ENCODE results near the gene EYA2.

The EYA2 gene

GRCh38 chr20:47007826-47008655 is 113.4 kb downstream of the EYA2 start:
- no peak for DNase-seq (ENCODE audit: low spot score)

- DNase-seq (ENCODE audit: low spot score): no peak
Measured at GRCh38 chr20:47008842-47009518, 114.3 kb downstream of the EYA2 start.

- no peak for DNase-seq (ENCODE audit: low spot score)
Measured at GRCh38 chr20:47009784-47010183, 115.1 kb downstream of the EYA2 start.

GRCh38 chr20:47011984-47012383 is 117.3 kb downstream of the EYA2 start:
- DNase-seq (ENCODE audit: low spot score): no peak

- DNase-seq (ENCODE audit: low spot score): no peak
Measured at GRCh38 chr20:47013606-47014005, 119.0 kb downstream of the EYA2 start.

GRCh38 chr20:47016068-47016664 is 121.5 kb downstream of the EYA2 start:
- DNase-seq (ENCODE audit: low spot score): no peak

GRCh38 chr20:47018381-47018780 is 123.7 kb downstream of the EYA2 start:
- DNase-seq (ENCODE audit: low spot score): no peak

- DNase-seq (ENCODE audit: low spot score): peak; percentile 71
Measured at GRCh38 chr20:47019121-47019824, 124.6 kb downstream of the EYA2 start.

- no peak for DNase-seq (ENCODE audit: low spot score)
Measured at GRCh38 chr20:47020231-47020630, 125.6 kb downstream of the EYA2 start.

- no peak for DNase-seq (ENCODE audit: low spot score)
Measured at GRCh38 chr20:47021850-47022249, 127.2 kb downstream of the EYA2 start.

GRCh38 chr20:47024461-47024937 is 129.9 kb downstream of the EYA2 start:
- no peak for DNase-seq (ENCODE audit: low spot score)

- no peak for DNase-seq (ENCODE audit: low spot score)
Measured at GRCh38 chr20:47027042-47027441, 132.4 kb downstream of the EYA2 start.

- no peak for DNase-seq (ENCODE audit: low spot score)
Measured at GRCh38 chr20:47027456-47027855, 132.8 kb downstream of the EYA2 start.

GRCh38 chr20:47028487-47028886 is 133.8 kb downstream of the EYA2 start:
- no peak for DNase-seq (ENCODE audit: low spot score)

- DNase-seq (ENCODE audit: low spot score): no peak
Measured at GRCh38 chr20:47029845-47030244, 135.2 kb downstream of the EYA2 start.

- DNase-seq (ENCODE audit: low spot score): no peak
Measured at GRCh38 chr20:47030271-47030810, 135.7 kb downstream of the EYA2 start.

GRCh38 chr20:47031004-47031403 is 136.4 kb downstream of the EYA2 start:
- no peak for DNase-seq (ENCODE audit: low spot score)

GRCh38 chr20:47031821-47032220 is 137.2 kb downstream of the EYA2 start:
- DNase-seq (ENCODE audit: low spot score): no peak

- no peak for DNase-seq (ENCODE audit: low spot score)
Measured at GRCh38 chr20:47032933-47033578, 138.4 kb downstream of the EYA2 start.

- DNase-seq (ENCODE audit: low spot score): no peak
Measured at GRCh38 chr20:47033665-47034064, 139.0 kb downstream of the EYA2 start.

GRCh38 chr20:47035026-47035590 is 140.5 kb downstream of the EYA2 start:
- DNase-seq (ENCODE audit: low spot score): no peak
